A673 (cell line): Measurements from ENCODE around the gene OTOG. TPM values are rescaled to one million over a fixed set of nuclear protein-coding genes. Genes with fewer than 3 reads are reported as not detected.

Experiments used
- BruUV-seq: library from RNA; stranded (reverse); fragments of 400-500 nt; replicated peaks from 2 replicates; lab custom pipeline; 2021; lab: Mats Ljungman, UMichigan
- CTCF ChIA-PET: fragments of 300-600 bp; sonication (Branson Sonifier 250); formaldehyde crosslinking; loops from one replicate; lab custom pipeline; 2022; ENCODE audit warnings: antibody characterized with exemption; lab: Charles Lee
- POLR2A ChIA-PET: fragments of 300-600 bp; sonication (Branson Sonifier 250); formaldehyde crosslinking; loops from one replicate; lab custom pipeline; 2022; ENCODE audit warnings: antibody characterized with exemption; ENCODE audit not compliant: low non-redundant PET; lab: Charles Lee
- DNase-seq: peaks from one replicate; pipeline ENCODE4 v3.0.0-alpha.2; 2015; ENCODE audit warnings: low spot score
- H3K27ac ChIP-seq: fragments of 200-600 bp; sonication (generic); 2 replicates; pipeline ENCODE4 v1.5.1; 2016; ENCODE audit warnings: mixed run types, low read depth, mild to moderate bottlenecking, mixed read lengths, antibody characterized with exemption, low read length; ENCODE audit not compliant: poor library complexity, severe bottlenecking
- H3K27me3 ChIP-seq: fragments of 200-600 bp; sonication (generic); replicated peaks from 2 replicates; pipeline ENCODE4 v1.6.1; 2017; ENCODE audit warnings: mixed run types, low read depth, mild to moderate bottlenecking, mixed read lengths, antibody characterized with exemption, low read length; ENCODE audit not compliant: insufficient read depth, poor library complexity
- H3K36me3 ChIP-seq: fragments of 200-600 bp; sonication (generic); 2 replicates; pipeline ENCODE4 v1.6.1; 2016; ENCODE audit warnings: mixed run types, mild to moderate bottlenecking, mixed read lengths, antibody characterized with exemption, low read length; ENCODE audit not compliant: insufficient read depth, poor library complexity, severe bottlenecking
- H3K4me1 ChIP-seq: fragments of 200-600 bp; sonication (generic); 2 replicates; pipeline ENCODE4 v1.6.1; 2017; ENCODE audit warnings: mixed run types, mild to moderate bottlenecking, mixed read lengths, antibody characterized with exemption, low read length; ENCODE audit not compliant: insufficient read depth, poor library complexity, severe bottlenecking
- H3K4me3 ChIP-seq: fragments of 200-600 bp; sonication (generic); 2 replicates; pipeline ENCODE4 v1.5.1; 2016; ENCODE audit warnings: low read depth, mixed run types, mild to moderate bottlenecking, mixed read lengths, low read length; ENCODE audit not compliant: poor library complexity, severe bottlenecking
- H3K9me3 ChIP-seq: fragments of 200-600 bp; sonication (generic); 2 replicates; pipeline ENCODE4 v1.6.1; 2016; ENCODE audit warnings: mixed run types, low read depth, mild to moderate bottlenecking, mixed read lengths, antibody characterized with exemption, low read length; ENCODE audit not compliant: poor library complexity, severe bottlenecking
- CTCF ChIP-seq: fragments of 300-800, 200-600 bp; sonication (generic); conservative IDR thresholded peaks from 2 replicates; pipeline ENCODE4 v1.5.1; 2017; ENCODE audit warnings: low read depth, mild to moderate bottlenecking, antibody characterized with exemption, low read length, moderate library complexity, mixed read lengths
- EZH2 ChIP-seq: fragments of 200-600 bp; sonication (generic); IDR thresholded peaks from 2 replicates; pipeline ENCODE4 v1.6.1; 2017; ENCODE audit warnings: borderline replicate concordance, low read depth, mild to moderate bottlenecking, mixed read lengths, antibody characterized with exemption, low read length; ENCODE audit not compliant: poor library complexity, severe bottlenecking
- intact Hi-C: fragments of 100-400 bp; cut with micrococcal nuclease; formaldehyde crosslinking; loops from one replicate; pipeline ENCODE4 v1.10.0; 2022; ENCODE audit not compliant: unreplicated experiment
- total RNA-seq: library from RNA; stranded (reverse); gene quantifications from 2 replicates; pipeline ENCODE4 v1.2.3, GENCODE V29; 2021

OTOG gene
- total RNA-seq, 1 experiment from 2014 or later: not detected

- H3K4me1 ChIP-seq: no peaks in the 10 kb centered on the region
- ChIA-PET POLR2A (no interaction called here), CTCF (no interaction called here)
- TF ChIP-seq CTCF (no peak), EZH2 (no peak)
- no peak overlapping the region for H3K4me3 ChIP-seq
- BruUV-seq: no TSS peak
- DNase-seq: no peak
- intact Hi-C loops: no loop called here
- peaks cover 6% of the 10 kb centered on the region for H3K27me3 ChIP-seq
- H3K27ac ChIP-seq: no peak overlapping the region
- H3K36me3 ChIP-seq: no peaks in the 10 kb centered on the region
- no peaks in the 10 kb centered on the region for H3K9me3 ChIP-seq
Measured at GRCh38 chr11:17595526-17596309, 48.7 kb downstream of the OTOG start.

- Histone ChIP-seq H3K36me3 (no peaks in the 10 kb centered on the region), H3K4me1 (no peaks in the 10 kb centered on the region), H3K4me3 (no peak overlapping the region), H3K27ac (no peak overlapping the region), H3K27me3 (peaks cover 3% of the 10 kb centered on the region), H3K9me3 (no peaks in the 10 kb centered on the region)
- TF ChIP-seq EZH2: no peak
- no peak for TF ChIP-seq CTCF
- BruUV-seq: no TSS peak
- intact Hi-C loops: no loop called here
- ChIA-PET CTCF (no interaction called here), POLR2A (no interaction called here)
- no peak for DNase-seq
Measured at GRCh38 chr11:17596310-17596669, 49.2 kb downstream of the OTOG start.

GRCh38 chr11:17596711-17597110, 49.7 kb downstream of the OTOG start:
- ChIA-PET CTCF (no interaction called here), POLR2A (no interaction called here)
- no peak for DNase-seq
- TF ChIP-seq EZH2 (no peak), CTCF (no peak)
- no peak overlapping the region for H3K4me3 ChIP-seq
- no peaks in the 10 kb centered on the region for H3K9me3 ChIP-seq
- no TSS peak for BruUV-seq
- no peaks in the 10 kb centered on the region for H3K4me1 ChIP-seq
- H3K27me3 ChIP-seq: no peaks in the 10 kb centered on the region
- H3K36me3 ChIP-seq: no peaks in the 10 kb centered on the region
- no peak overlapping the region for H3K27ac ChIP-seq
- intact Hi-C loops: no loop called here
